HG02798 (cell line): Measurements from ENCODE around the gene WT1.

Source experiments
- ATAC-seq: cut with Tn5 transposase; IDR thresholded peaks from one replicate; pipeline ENCODE4 v1.9.1; 2021; ENCODE audit warnings: mild to moderate bottlenecking; ENCODE audit not compliant: unreplicated experiment, poor library complexity

Gene WT1

GRCh38 chr11:32438866-32439489 lies 3.6 kb upstream of the WT1 start:
- no peak for ATAC-seq

- ATAC-seq, result no peak
Observed at GRCh38 chr11:32438346-32438865, 3.1 kb upstream of the WT1 start.

- no peak for ATAC-seq
Observed at GRCh38 chr11:32437495-32438345, 2.4 kb upstream of the WT1 start.

- no peak for ATAC-seq
Observed at GRCh38 chr11:32436751-32437494, 1.6 kb upstream of the WT1 start.

- ATAC-seq, result no peak
Observed at GRCh38 chr11:32435942-32436750, 807 bp upstream of the WT1 start.

GRCh38 chr11:32435152-32435480 lies 223 bp downstream of the WT1 start:
- no peak for ATAC-seq

GRCh38 chr11:32434356-32435151 lies 785 bp downstream of the WT1 start:
- no peak for ATAC-seq

- ATAC-seq, result no peak
Observed at GRCh38 chr11:32433914-32434355, 1.4 kb downstream of the WT1 start.

GRCh38 chr11:32433101-32433913 lies 2.0 kb downstream of the WT1 start:
- no peak for ATAC-seq

GRCh38 chr11:32432565-32432964 lies 2.8 kb downstream of the WT1 start:
- no peak for ATAC-seq

GRCh38 chr11:32430568-32431381 lies 4.6 kb downstream of the WT1 start:
- no peak for ATAC-seq

- ATAC-seq, result no peak
Observed at GRCh38 chr11:32429477-32429876, 5.9 kb downstream of the WT1 start.

- ATAC-seq, result no peak
Observed at GRCh38 chr11:32428665-32429303, 6.6 kb downstream of the WT1 start.

- ATAC-seq, result no peak
Observed at GRCh38 chr11:32427935-32428664, 7.2 kb downstream of the WT1 start.

- ATAC-seq, result no peak
Observed at GRCh38 chr11:32427616-32427934, 7.8 kb downstream of the WT1 start.

- ATAC-seq, result no peak
Observed at GRCh38 chr11:32426819-32427615, 8.3 kb downstream of the WT1 start.
